Astrocyte (in vitro differentiated cells and primary cell): ENCODE measurements around the gene EYA2. TPM values are rescaled to one million over a fixed set of nuclear protein-coding genes. Genes with fewer than 3 reads are reported as not detected.

Experiments used
- DNase-seq: peaks from one replicate; pipeline ENCODE4 v3.0.0-alpha.2; 2010; ENCODE audit warnings: low read depth
- FAIRE-seq: peaks from 2 replicates; lab custom pipeline; 2011; peaks lifted over from hg19 to GRCh38; lab: Jason Lieb, UNC
- H2AFZ ChIP-seq: 2 replicates; pipeline ENCODE4 v1.6.0; 2012; ENCODE audit warnings: low read depth, low read length, inconsistent platforms
- H3K27ac ChIP-seq: 2 replicates; pipeline ENCODE4 v1.5.1; 2011; ENCODE audit warnings: low read depth, low read length, inconsistent platforms
- H3K27me3 ChIP-seq: 2 replicates; pipeline ENCODE4 v1.6.0; 2011; ENCODE audit warnings: low read length, inconsistent platforms; ENCODE audit not compliant: insufficient read depth
- H3K36me3 ChIP-seq: 2 replicates; pipeline ENCODE4 v1.5.1; 2011; ENCODE audit warnings: low read length, inconsistent platforms; ENCODE audit not compliant: insufficient read depth
- H3K4me1 ChIP-seq: 2 replicates; pipeline ENCODE4 v1.5.1; 2011; ENCODE audit warnings: low read length, inconsistent platforms; ENCODE audit not compliant: insufficient read depth
- H3K4me2 ChIP-seq: 2 replicates; pipeline ENCODE4 v1.6.0; 2012; ENCODE audit warnings: low read length, inconsistent platforms
- H3K4me3 ChIP-seq: 2 replicates; pipeline ENCODE4 v1.5.1; 2011; ENCODE audit warnings: low read depth, mild to moderate bottlenecking, low read length, inconsistent platforms; ENCODE audit not compliant: insufficient read depth
- H3K79me2 ChIP-seq: 2 replicates; pipeline ENCODE4 v1.6.0; 2012; ENCODE audit warnings: mild to moderate bottlenecking, low read length, inconsistent platforms; ENCODE audit not compliant: insufficient read depth
- H3K9ac ChIP-seq: 2 replicates; pipeline ENCODE4 v1.6.0; 2012; ENCODE audit warnings: mild to moderate bottlenecking, low read length, inconsistent platforms
- H3K9me3 ChIP-seq: 2 replicates; pipeline ENCODE4 v1.5.1; 2012; ENCODE audit warnings: low read depth, mild to moderate bottlenecking, low read length, inconsistent platforms; ENCODE audit not compliant: insufficient read depth
- H4K20me1 ChIP-seq: 2 replicates; pipeline ENCODE4 v1.6.0; 2012; ENCODE audit warnings: low read length, inconsistent platforms; ENCODE audit not compliant: insufficient read depth
- H3K27ac Mint-ChIP-seq: one replicate; pipeline ENCODE4 v1.8.0; 2021; ENCODE audit warnings: mild to moderate bottlenecking, mixed read lengths; ENCODE audit not compliant: unreplicated experiment
- H3K27me3 Mint-ChIP-seq: one replicate; pipeline ENCODE4 v1.8.0; 2021; ENCODE audit warnings: low read depth, mixed read lengths; ENCODE audit not compliant: unreplicated experiment
- H3K36me3 Mint-ChIP-seq: one replicate; pipeline ENCODE4 v1.8.0; 2021; ENCODE audit warnings: low read depth, mixed read lengths; ENCODE audit not compliant: unreplicated experiment
- H3K4me1 Mint-ChIP-seq: one replicate; pipeline ENCODE4 v1.8.0; 2021; ENCODE audit warnings: low read depth, mixed read lengths; ENCODE audit not compliant: unreplicated experiment
- H3K4me3 Mint-ChIP-seq: one replicate; pipeline ENCODE4 v1.8.0; 2021; ENCODE audit warnings: mild to moderate bottlenecking, moderate library complexity, mixed read lengths; ENCODE audit not compliant: unreplicated experiment
- H3K9me3 Mint-ChIP-seq: one replicate; pipeline ENCODE4 v1.8.0; 2021; ENCODE audit warnings: mild to moderate bottlenecking, mixed read lengths; ENCODE audit not compliant: unreplicated experiment
- EZH2 ChIP-seq: IDR thresholded peaks from 2 replicates; pipeline ENCODE4 v1.6.1; 2012; ENCODE audit warnings: mild to moderate bottlenecking, low read length, inconsistent platforms; ENCODE audit not compliant: insufficient read depth
- total RNA-seq: library from RNA; stranded (reverse); gene quantifications from 2 replicates; pipeline ENCODE4 v1.2.1, GENCODE V29; 2021
- TF ChIP-seq, protein P1 (sequence below): IDR thresholded peaks from 2 replicates; pipeline ENCODE4 v1.5.1; 2011; ENCODE audit warnings: low read depth, mild to moderate bottlenecking, inconsistent platforms, low read length, moderate library complexity; ENCODE audit not compliant: insufficient read depth

EYA2 gene
- total RNA-seq, 1 donor from 2014 or later: 1.5 TPM

DNA sequence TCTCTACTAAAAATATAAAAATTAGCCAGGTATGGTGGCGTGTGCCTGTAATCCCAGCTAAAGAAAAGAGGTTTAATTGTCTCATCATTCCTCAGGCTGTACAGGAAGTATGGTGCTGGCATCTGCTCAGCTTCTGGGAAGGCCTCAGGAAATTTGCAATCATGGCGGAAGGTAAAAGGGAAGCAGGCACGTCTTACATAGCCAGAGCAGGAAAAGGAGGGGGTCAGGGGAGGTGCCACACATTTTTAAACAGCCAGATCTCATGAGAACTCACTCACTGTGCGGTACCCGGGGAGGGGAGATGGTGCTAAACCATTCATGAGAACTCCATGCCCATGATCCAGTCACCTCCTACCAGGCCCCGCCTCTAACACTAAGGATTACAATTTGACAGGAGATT, 191.7 kb downstream of the EYA2 start:
- H3K9ac ChIP-seq: no peak overlapping the region
- Mint-ChIP-seq H3K27ac (no peak overlapping the region), H3K9me3 (no peaks in the 10 kb centered on the region), H3K27me3 (peaks cover 5% of the 10 kb centered on the region), H3K4me1 (no peaks in the 10 kb centered on the region), H3K36me3 (no peaks in the 10 kb centered on the region), H3K4me3 (no peak overlapping the region)
- no peaks in the 10 kb centered on the region for H3K9me3 ChIP-seq
- no peak overlapping the region for H3K27ac ChIP-seq
- TF ChIP-seq, protein P1, sequence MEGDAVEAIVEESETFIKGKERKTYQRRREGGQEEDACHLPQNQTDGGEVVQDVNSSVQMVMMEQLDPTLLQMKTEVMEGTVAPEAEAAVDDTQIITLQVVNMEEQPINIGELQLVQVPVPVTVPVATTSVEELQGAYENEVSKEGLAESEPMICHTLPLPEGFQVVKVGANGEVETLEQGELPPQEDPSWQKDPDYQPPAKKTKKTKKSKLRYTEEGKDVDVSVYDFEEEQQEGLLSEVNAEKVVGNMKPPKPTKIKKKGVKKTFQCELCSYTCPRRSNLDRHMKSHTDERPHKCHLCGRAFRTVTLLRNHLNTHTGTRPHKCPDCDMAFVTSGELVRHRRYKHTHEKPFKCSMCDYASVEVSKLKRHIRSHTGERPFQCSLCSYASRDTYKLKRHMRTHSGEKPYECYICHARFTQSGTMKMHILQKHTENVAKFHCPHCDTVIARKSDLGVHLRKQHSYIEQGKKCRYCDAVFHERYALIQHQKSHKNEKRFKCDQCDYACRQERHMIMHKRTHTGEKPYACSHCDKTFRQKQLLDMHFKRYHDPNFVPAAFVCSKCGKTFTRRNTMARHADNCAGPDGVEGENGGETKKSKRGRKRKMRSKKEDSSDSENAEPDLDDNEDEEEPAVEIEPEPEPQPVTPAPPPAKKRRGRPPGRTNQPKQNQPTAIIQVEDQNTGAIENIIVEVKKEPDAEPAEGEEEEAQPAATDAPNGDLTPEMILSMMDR: no peak
- TF ChIP-seq EZH2: no peak
- no peaks in the 10 kb centered on the region for H4K20me1 ChIP-seq
- H3K79me2 ChIP-seq: no peaks in the 10 kb centered on the region
- H3K36me3 ChIP-seq: no peaks in the 10 kb centered on the region
- no peaks in the 10 kb centered on the region for H3K4me1 ChIP-seq
- no peak overlapping the region for H3K4me3 ChIP-seq
- no peak for FAIRE-seq
- no peak overlapping the region for H3K4me2 ChIP-seq
- no peaks in the 10 kb centered on the region for H3K27me3 ChIP-seq
- DNase-seq: no peak
- H2AFZ ChIP-seq: no peak overlapping the region

DNA sequence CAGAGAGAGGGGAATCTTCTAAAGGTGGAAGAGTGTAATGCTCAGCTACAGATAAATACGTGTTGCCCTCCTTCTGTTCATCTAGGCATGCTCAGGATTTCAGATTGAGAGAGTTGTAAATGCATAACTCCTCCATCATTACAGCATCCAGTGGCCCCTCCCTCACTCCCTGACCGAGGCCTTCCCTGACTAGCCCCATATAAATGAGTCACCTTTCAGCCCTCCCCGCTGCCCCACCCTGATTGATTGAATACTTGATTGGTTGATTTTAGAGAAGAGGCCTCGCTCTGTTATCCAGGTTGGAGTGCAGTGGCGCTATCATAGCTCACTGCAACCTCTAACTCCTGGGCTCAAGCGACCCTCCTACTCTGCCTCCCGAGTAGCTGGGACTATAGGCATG, 193.7 kb downstream of the EYA2 start:
- Histone ChIP-seq H3K27ac (no peak overlapping the region), H3K36me3 (no peaks in the 10 kb centered on the region), H3K27me3 (no peaks in the 10 kb centered on the region), H3K9me3 (no peaks in the 10 kb centered on the region), H3K4me1 (no peaks in the 10 kb centered on the region), H2AFZ (no peak overlapping the region), H4K20me1 (no peaks in the 10 kb centered on the region), H3K4me2 (no peak overlapping the region), H3K79me2 (no peaks in the 10 kb centered on the region), H3K4me3 (no peak overlapping the region), H3K9ac (no peak overlapping the region)
- H3K36me3 Mint-ChIP-seq: peaks cover 3% of the 10 kb centered on the region
- DNase-seq: no peak
- TF ChIP-seq, protein P1: no peak
- no peak for TF ChIP-seq EZH2
- H3K4me1 Mint-ChIP-seq: no peaks in the 10 kb centered on the region
- H3K27me3 Mint-ChIP-seq: peaks cover 18% of the 10 kb centered on the region
- no peak overlapping the region for H3K4me3 Mint-ChIP-seq
- FAIRE-seq: no peak
- H3K27ac Mint-ChIP-seq: no peak overlapping the region
- no peaks in the 10 kb centered on the region for H3K9me3 Mint-ChIP-seq

DNA sequence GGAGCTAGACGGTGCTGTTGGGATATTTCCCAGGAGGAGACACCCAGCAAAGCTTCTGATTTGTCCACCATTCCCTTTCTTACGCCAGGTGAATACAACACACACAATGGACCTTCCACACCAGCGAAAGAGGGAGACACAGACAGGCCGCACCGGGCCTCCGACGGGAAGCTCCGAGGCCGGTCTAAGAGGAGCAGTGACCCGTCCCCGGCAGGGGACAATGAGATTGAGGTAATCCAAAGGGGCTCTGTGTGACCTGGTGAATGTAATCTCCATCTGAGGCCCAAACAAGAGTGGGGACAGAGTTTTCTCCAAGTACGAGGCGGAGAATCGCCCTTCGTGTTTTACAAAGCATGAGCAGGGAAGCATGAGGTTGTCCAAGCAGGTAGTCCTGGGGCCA, 194.5 kb downstream of the EYA2 start:
- Histone ChIP-seq H4K20me1 (no peaks in the 10 kb centered on the region), H3K27me3 (no peaks in the 10 kb centered on the region), H3K27ac (no peak overlapping the region), H3K9ac (no peak overlapping the region), H3K36me3 (no peaks in the 10 kb centered on the region), H3K9me3 (no peaks in the 10 kb centered on the region), H3K79me2 (no peaks in the 10 kb centered on the region), H3K4me1 (no peaks in the 10 kb centered on the region), H3K4me2 (no peak overlapping the region), H3K4me3 (no peak overlapping the region), H2AFZ (no peak overlapping the region)
- Mint-ChIP-seq H3K9me3 (no peaks in the 10 kb centered on the region), H3K4me1 (no peaks in the 10 kb centered on the region), H3K27me3 (peaks cover 20% of the 10 kb centered on the region), H3K4me3 (no peak overlapping the region), H3K36me3 (peaks cover 3% of the 10 kb centered on the region), H3K27ac (no peak overlapping the region)
- DNase-seq (no peak), FAIRE-seq (no peak)
- TF ChIP-seq, protein P1: no peak
- TF ChIP-seq EZH2: no peak
